ENCODE measurements around the gene FBXL20. TPM values are rescaled to one million over a fixed set of nuclear protein-coding genes. Genes with fewer than 3 reads are reported as not detected.

The FBXL20 gene
- total and polyA plus RNA-seq, 2 experiments from 2014 or later = 10.2 to 20.4 TPM

DNA sequence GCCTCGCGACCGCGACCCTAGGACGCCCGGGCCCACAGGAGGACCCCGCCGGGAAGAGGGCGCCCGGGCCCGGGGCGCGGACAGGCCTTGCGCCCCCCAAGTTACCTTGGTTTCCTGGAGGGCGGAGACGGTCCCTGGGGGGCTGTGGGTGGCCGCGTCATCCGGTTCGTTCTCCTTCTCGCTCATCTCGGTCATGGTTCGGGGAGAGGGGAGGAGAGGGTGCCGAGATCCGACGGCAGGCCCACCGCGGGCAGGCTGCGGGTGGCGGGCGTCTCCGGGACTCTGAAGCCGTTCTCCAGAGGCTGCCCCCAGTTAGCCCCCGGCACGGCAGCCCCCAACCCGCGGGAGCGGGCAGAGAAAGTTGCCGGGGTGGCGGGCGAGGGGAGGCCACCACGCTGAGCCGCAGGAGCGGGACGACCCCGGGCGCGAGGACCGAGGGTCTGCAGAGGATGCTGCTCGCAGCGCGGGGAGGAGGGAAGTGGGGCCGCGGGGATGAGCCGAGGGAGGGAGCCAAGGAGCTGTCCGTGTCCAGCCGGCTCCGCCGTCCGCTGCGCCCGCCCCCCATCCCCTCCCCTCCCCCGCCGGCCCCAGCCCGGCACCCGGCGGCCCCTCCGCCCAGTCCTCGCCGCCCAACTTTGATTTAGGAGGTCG lies 176.0 kb downstream of the FBXL20 start, which contains the start of gene STAC2:
Gene STAC2, minus strand, starts transcription at position 638 of the 651 bp plus-strand sequence. Its CDS starts 443 bp downstream, at position 195.
- no peak for DNase-seq (ENCODE audit: low read depth in 1 of 2, low spot score in 1 of 2)
- TF ChIP-seq, protein P1, sequence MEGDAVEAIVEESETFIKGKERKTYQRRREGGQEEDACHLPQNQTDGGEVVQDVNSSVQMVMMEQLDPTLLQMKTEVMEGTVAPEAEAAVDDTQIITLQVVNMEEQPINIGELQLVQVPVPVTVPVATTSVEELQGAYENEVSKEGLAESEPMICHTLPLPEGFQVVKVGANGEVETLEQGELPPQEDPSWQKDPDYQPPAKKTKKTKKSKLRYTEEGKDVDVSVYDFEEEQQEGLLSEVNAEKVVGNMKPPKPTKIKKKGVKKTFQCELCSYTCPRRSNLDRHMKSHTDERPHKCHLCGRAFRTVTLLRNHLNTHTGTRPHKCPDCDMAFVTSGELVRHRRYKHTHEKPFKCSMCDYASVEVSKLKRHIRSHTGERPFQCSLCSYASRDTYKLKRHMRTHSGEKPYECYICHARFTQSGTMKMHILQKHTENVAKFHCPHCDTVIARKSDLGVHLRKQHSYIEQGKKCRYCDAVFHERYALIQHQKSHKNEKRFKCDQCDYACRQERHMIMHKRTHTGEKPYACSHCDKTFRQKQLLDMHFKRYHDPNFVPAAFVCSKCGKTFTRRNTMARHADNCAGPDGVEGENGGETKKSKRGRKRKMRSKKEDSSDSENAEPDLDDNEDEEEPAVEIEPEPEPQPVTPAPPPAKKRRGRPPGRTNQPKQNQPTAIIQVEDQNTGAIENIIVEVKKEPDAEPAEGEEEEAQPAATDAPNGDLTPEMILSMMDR (IDR thresholded peaks at IDR 0.05; ENCODE audit: low read depth, low read length) = no peak
- H3K27me3 ChIP-seq = peaks cover 53% of the 10 kb centered on the region

DNA sequence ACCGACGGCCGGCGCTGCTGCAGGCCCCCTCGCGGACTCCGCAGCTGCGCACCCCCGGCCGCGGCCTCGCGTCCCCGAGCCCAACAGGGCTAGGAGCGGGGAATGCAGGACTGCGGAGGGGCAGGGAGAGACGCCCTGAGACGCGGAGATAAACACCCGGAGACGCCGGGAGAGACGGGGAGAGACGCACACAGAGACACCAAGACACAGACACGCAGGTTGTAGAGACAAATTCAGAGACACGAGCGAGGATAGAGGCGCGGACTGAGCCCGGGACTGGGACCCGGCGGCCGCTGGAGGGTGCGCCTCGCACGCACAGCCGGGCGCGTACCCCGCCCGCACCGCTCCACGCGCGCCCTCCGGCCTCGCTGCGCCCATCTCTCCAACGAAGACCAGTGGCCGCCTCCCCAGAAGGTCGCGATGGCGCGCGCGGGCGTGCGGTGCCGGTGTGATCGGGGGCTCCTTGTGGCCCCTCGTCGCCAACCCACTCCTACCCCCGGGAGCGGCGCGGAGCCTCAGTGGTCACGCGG lies 176.6 kb downstream of the FBXL20 start:
- no peaks in the 10 kb centered on the region for H3K9me3 ChIP-seq (ENCODE audit: low read depth)
- H3K27ac ChIP-seq = no peak overlapping the region
- peak overlapping the region; percentile 40 for H3K4me3 ChIP-seq
- TF ChIP-seq, protein P1 (IDR thresholded peaks at IDR 0.05; ENCODE audit: low read depth, low read length) = no peak
- peaks cover 53% of the 10 kb centered on the region for H3K27me3 ChIP-seq
- H3K4me1 ChIP-seq (ENCODE audit: low read depth) = peaks cover 4% of the 10 kb centered on the region
- no peak for DNase-seq (ENCODE audit: low read depth in 1 of 2, low spot score in 1 of 2)
- no peaks in the 10 kb centered on the region for H3K36me3 ChIP-seq

More for the DNA sequence above, 176.0 kb downstream of the FBXL20 start, which contains the start of gene STAC2:
- Histone ChIP-seq H3K4me1 (ENCODE audit: low read depth) (peaks cover 4% of the 10 kb centered on the region), H3K4me3 (peak within 1 kb of the TSS; percentile 40), H3K36me3 (no peaks in the 10 kb centered on the region), H3K9me3 (ENCODE audit: low read depth) (no peaks in the 10 kb centered on the region), H3K27ac (no peak within 1 kb of the TSS)

DNA sequence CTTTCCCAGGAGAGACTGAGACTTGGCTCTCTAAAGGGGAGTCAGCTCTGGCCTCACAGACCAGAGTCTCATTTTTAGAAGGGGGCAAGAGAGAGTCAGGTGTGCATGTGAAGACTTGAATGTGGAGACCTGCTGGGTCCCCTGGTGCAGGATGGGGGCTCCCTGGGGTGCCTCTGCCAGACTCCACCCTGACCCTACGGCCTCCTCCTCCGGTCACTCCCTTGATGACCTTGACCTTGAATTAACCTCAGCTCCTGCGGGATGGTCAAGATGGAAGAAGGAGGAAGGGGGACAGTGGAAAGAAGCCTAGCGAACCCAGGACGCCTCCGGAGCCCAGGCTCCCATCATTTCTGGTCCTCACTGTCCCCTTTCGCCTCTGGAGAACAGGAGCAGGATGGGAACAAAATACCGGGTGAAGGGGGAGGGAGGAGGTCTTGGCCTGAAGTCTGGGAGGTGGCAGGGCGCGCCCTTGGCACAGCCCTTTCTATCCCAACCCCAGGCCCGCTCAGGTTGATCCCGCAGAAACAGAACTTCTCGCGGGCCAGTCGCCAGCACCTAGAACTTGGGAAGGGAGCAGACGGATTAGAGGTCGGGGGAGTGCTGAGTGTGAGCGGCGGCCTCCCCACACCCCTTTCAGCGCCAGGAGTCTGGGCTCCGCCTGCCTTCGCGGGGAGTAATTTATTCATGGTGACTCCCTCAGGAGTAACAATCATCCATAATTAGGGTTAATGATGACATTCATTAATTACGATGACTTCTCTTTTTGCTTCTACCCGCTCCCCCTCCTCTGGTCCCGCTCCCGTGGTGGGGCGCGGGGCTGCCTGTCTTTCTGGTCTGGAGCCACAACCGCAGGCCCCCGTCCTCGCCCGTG lies 177.3 kb downstream of the FBXL20 start:
- H3K27me3 ChIP-seq = peaks cover 53% of the 10 kb centered on the region
- TF ChIP-seq, protein P1 (IDR thresholded peaks at IDR 0.05; ENCODE audit: low read depth, low read length) = no peak
- no peak overlapping the region for H3K4me3 ChIP-seq
- DNase-seq (ENCODE audit: low read depth in 1 of 2, low spot score in 1 of 2) = no peak
- H3K4me1 ChIP-seq (ENCODE audit: low read depth) = peaks cover 11% of the 10 kb centered on the region
- no peaks in the 10 kb centered on the region for H3K9me3 ChIP-seq (ENCODE audit: low read depth)
- H3K36me3 ChIP-seq = no peaks in the 10 kb centered on the region
- H3K27ac ChIP-seq = no peak overlapping the region

DNA sequence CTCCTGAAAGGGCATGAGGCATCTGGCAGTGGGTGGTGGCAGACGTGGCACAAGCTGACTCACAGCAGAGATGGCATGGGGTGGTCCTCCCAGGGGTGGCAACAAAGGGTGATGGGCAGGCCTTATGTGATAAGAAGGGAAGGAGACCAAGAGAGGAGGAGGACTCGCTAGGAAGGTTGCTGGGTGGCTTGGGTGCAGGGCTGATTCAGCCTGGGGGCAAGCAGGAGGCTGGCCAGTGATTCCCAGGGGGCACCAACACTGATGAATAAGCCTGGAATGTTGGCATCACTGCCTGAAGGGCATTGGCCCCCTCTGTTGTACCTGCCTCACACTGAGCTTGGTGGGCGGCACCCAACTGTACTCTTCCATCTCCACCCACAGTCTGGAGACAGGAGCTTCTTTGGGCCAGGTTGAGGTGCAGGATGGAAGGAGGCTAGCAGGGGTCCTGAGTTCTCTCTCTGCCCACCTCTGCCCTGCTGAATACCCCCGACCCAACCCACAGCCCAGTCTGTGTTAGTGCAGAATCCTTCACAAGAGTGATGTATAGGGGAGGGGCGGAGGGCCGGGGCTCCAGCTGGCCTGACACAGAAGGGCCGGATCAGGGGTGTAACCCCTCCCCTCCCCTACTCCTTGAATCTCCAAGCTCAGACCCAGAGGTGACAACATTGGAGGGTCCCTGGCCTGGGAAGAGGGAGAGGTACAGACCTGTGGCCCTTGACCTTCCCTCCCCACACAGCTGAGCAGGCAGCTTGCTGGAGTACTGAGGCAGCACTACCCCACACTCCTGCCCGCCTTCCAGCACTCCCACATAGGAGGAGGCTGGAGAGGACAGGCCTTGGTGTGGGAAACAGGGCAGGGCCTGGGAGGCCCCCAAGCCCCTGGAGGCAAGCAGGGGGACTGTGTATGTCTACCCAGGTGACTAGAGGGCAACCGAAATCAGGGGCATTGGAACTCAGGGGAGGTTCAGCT lies 178.3 kb downstream of the FBXL20 start:
- H3K36me3 ChIP-seq = no peaks in the 10 kb centered on the region
- peaks cover 11% of the 10 kb centered on the region for H3K4me1 ChIP-seq (ENCODE audit: low read depth)
- H3K27ac ChIP-seq = no peak overlapping the region
- DNase-seq (ENCODE audit: low read depth in 1 of 2, low spot score in 1 of 2) = no peak
- H3K27me3 ChIP-seq = peaks cover 62% of the 10 kb centered on the region
- no peaks in the 10 kb centered on the region for H3K9me3 ChIP-seq (ENCODE audit: low read depth)
- TF ChIP-seq, protein P1 (IDR thresholded peaks at IDR 0.05; ENCODE audit: low read depth, low read length) = no peak
- no peak overlapping the region for H3K4me3 ChIP-seq

DNA sequence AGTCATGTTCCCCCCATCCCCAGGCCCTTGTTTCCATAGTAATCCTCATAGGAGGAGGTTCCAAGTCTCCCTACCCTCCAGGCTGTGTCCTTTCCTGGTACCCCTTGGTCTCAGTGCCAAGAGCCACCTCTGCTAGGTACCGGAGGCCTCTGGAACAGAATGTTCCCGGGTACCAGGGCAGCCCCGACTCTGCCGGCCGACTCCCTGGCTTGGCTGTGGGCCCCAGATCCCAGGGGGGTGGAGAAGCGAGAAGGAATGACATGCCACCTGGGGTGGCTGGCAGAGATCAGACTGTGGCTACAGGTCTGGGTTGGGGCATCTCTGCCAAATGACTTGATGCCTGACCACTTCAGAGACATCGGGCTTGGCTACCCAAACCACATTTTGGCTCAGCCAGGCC lies 179.3 kb downstream of the FBXL20 start:
- Histone ChIP-seq H3K27ac (no peak overlapping the region), H3K4me3 (no peak overlapping the region), H3K9me3 (ENCODE audit: low read depth) (no peaks in the 10 kb centered on the region), H3K4me1 (ENCODE audit: low read depth) (peaks cover 11% of the 10 kb centered on the region), H3K27me3 (peaks cover 72% of the 10 kb centered on the region), H3K36me3 (no peaks in the 10 kb centered on the region)
- DNase-seq (ENCODE audit: low read depth in 1 of 2, low spot score in 1 of 2) = no peak
- TF ChIP-seq, protein P1 (IDR thresholded peaks at IDR 0.05; ENCODE audit: low read depth, low read length) = no peak

Data from cardiac muscle cell (in vitro differentiated cells and primary cell).